Measurements from ENCODE around the gene DCTPP1. TPM values are rescaled to one million over a fixed set of nuclear protein-coding genes. Genes with fewer than 3 reads are reported as not detected.

The DCTPP1 gene
- total and polyA plus RNA-seq, 2 of the 4 experiments (the other 2 are of a cell fraction) = 24.9 to 45.5 TPM

DNA sequence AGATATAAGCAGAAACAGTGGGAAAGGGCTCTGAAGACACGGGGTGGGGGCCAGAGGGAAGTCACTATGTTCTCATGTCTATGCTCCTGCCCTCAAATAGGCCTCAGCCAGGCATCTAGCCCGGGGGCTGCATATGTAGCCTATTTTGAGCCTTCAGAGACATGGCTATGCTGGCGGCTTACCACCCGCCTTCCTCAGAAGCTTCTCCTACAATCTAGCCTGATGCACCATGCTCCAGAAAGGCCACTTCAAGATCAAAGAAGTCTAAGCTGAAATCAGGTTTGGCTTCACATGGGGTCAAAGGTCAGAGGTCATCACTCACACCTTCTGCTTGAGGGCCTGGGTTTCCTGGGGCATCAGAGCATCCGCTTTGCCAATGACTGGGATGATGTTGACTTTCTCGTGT lies 49.0 kb downstream of the DCTPP1 start:
- no peak overlapping the region for H4K5ac ChIP-seq (ENCODE audit: low read depth, low read length)
- H3K9me3 ChIP-seq (ENCODE audit: control insufficient read depth, insufficient read depth, low read length) = no peaks in the 10 kb centered on the region
- no peak overlapping the region for H3K14ac ChIP-seq (replicated peaks; ENCODE audit: low read depth, low read length)
- no peak overlapping the region for H4K91ac ChIP-seq (ENCODE audit: insufficient read depth, low read depth, low read length)
- peaks cover 10% of the 10 kb centered on the region for H4K20me1 ChIP-seq (ENCODE audit: insufficient read depth, low read length)
- DNase-seq (no peak), ATAC-seq (ENCODE audit: low read depth) (no peak)
- no peak overlapping the region for H3K4me2 ChIP-seq (ENCODE audit: low read depth, low read length)
- CTCF ChIA-PET = no interaction called here
- no peak overlapping the region for H2BK120ac ChIP-seq (ENCODE audit: low read depth, low read length)
- no peak overlapping the region for H2AK9ac ChIP-seq (replicated peaks; ENCODE audit: low read depth, low read length, poor library complexity)
- H2AK5ac ChIP-seq (ENCODE audit: low read depth, low read length) = no peak overlapping the region
- no peak overlapping the region for H3K27ac ChIP-seq (ENCODE audit: insufficient read depth, low read length)
- in situ Hi-C loops (cut with MboI; ENCODE audit: low sequenced_read_pairs) (no loop called here), intact Hi-C loops (cut with micrococcal nuclease) (no loop called here), dilution Hi-C loops (cut with HindIII; ENCODE audit: low sequenced_read_pairs, unreplicated experiment) (no loop called here)
- H2BK20ac ChIP-seq (ENCODE audit: low read depth, low read length) = no peak overlapping the region
- POLR2A ChIA-PET (ENCODE audit: unreplicated experiment) = no interaction called here
- TF ChIP-seq MAFK (IDR thresholded peaks at IDR 0.05; ENCODE audit: low read depth, low read length) = no peak
- no peak for TF ChIP-seq RAD21 (IDR thresholded peaks at IDR 0.05; ENCODE audit: low read length)
- no peak for TF ChIP-seq CHD1 (IDR thresholded peaks at IDR 0.05; ENCODE audit: low read depth, low read length)
- TF ChIP-seq POLR2A (IDR thresholded peaks at IDR 0.05; ENCODE audit: low read depth, low read length) = no peak
- TF ChIP-seq MAZ (IDR thresholded peaks at IDR 0.05; ENCODE audit: borderline replicate concordance, low read depth, low read length) = no peak
- TF ChIP-seq CTCF (conservative IDR thresholded peaks at IDR 0.05; ENCODE audit: low read depth, low read length) = no peak
- TF ChIP-seq BHLHE40 (IDR thresholded peaks at IDR 0.05; ENCODE audit: low read depth, low read length) = no peak
- no peak overlapping the region for H2AFZ ChIP-seq (replicated peaks; ENCODE audit: low read length, poor library complexity)
- no peak overlapping the region for H3K56ac ChIP-seq (ENCODE audit: extremely low read depth, insufficient read depth, low read length)
- H3K9ac ChIP-seq (ENCODE audit: low read depth, low read length) = no peak overlapping the region
- H3K4ac ChIP-seq (ENCODE audit: low read depth, low read length) = no peak overlapping the region
- WGBS, 2 experiments (ENCODE audit: extremely low coverage in 2 of 2, insufficient read length in 1 of 2) = 94% methylated on average over 6 of the region's 6 CpGs; no CpG with 5 or more reads in 1 of the 2 experiments
- H2BK15ac ChIP-seq (ENCODE audit: low read depth, low read length) = no peak overlapping the region
- peaks cover 5 to 30% of the 10 kb centered on the region in 2 experiments for H3K79me1 ChIP-seq (ENCODE audit: low read depth in 1 of 2, low read length in 2 of 2)
- H3K27me3 ChIP-seq (ENCODE audit: control insufficient read depth, insufficient read depth, low read length) = no peaks in the 10 kb centered on the region
- no peak overlapping the region for H3K23ac ChIP-seq (ENCODE audit: low read depth, low read length)
- no peaks in the 10 kb centered on the region for H3K36me3 ChIP-seq (ENCODE audit: control insufficient read depth, insufficient read depth, low read length)
- H3K18ac ChIP-seq (ENCODE audit: low read depth, low read length) = no peak overlapping the region
- H3K4me1 ChIP-seq (ENCODE audit: control insufficient read depth, insufficient read depth, low read length) = peaks cover 7% of the 10 kb centered on the region
- H2BK5ac ChIP-seq (ENCODE audit: low read depth, low read length, poor library complexity, severe bottlenecking) = no peak overlapping the region
- H3K4me3 ChIP-seq (ENCODE audit: insufficient read depth, low read depth, low read length) = no peak overlapping the region
- BruUV-seq (replicated peaks) = no TSS peak
- no peak overlapping the region for H4K8ac ChIP-seq (ENCODE audit: low read depth in 2 of 2, low read length in 2 of 2)
- peaks cover 16% of the 10 kb centered on the region for H3K9me1 ChIP-seq (ENCODE audit: insufficient read depth, low read length)
